GM04504 (cell line): Measurements from ENCODE around the gene CSPG4.
"Not testable (repeated sequence)": the region's sequence is repeated elsewhere in the genome, so short reads cannot be mapped to it uniquely, and the experiment has no call there.

Experiments
- DNase-seq: peaks from one replicate; pipeline ENCODE4 v3.0.0-alpha.2; 2012; ENCODE audit warnings: low read depth

Gene CSPG4, protein sequence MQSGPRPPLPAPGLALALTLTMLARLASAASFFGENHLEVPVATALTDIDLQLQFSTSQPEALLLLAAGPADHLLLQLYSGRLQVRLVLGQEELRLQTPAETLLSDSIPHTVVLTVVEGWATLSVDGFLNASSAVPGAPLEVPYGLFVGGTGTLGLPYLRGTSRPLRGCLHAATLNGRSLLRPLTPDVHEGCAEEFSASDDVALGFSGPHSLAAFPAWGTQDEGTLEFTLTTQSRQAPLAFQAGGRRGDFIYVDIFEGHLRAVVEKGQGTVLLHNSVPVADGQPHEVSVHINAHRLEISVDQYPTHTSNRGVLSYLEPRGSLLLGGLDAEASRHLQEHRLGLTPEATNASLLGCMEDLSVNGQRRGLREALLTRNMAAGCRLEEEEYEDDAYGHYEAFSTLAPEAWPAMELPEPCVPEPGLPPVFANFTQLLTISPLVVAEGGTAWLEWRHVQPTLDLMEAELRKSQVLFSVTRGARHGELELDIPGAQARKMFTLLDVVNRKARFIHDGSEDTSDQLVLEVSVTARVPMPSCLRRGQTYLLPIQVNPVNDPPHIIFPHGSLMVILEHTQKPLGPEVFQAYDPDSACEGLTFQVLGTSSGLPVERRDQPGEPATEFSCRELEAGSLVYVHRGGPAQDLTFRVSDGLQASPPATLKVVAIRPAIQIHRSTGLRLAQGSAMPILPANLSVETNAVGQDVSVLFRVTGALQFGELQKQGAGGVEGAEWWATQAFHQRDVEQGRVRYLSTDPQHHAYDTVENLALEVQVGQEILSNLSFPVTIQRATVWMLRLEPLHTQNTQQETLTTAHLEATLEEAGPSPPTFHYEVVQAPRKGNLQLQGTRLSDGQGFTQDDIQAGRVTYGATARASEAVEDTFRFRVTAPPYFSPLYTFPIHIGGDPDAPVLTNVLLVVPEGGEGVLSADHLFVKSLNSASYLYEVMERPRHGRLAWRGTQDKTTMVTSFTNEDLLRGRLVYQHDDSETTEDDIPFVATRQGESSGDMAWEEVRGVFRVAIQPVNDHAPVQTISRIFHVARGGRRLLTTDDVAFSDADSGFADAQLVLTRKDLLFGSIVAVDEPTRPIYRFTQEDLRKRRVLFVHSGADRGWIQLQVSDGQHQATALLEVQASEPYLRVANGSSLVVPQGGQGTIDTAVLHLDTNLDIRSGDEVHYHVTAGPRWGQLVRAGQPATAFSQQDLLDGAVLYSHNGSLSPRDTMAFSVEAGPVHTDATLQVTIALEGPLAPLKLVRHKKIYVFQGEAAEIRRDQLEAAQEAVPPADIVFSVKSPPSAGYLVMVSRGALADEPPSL (N-terminal part only)

DNA sequence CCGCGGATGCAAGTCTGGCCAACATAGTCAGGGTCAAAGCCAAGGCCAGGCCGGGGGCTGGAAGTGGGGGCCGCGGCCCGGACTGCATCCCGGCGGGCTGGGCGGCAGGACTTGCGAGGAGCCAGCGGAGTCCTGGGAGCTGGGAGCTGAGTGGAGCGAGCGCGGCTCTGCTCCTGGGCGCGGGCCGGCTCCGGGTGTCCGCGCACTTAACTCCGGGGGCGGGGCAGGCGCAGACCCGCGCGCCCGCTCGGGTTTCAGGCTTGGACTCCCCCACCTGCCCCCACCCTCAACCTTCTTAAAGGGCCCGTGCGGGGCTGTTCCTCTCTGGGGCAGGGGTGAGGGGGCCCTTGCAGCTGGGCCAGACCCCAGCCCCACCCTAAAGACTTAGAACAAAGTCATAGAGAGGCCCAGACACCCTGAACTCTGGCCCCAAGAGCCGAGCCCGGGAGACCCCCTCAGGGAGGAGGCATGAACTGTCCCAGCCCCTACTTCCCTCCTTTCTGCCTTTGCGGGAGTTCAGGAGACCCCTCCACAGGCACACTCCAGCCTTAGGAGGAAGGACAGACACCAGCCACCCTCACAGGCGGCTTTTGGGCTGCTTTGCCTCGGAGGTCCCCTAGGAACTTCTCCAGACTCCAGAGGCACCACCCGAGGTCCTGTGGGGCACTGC, at the start of gene CSPG4:
CSPG4 (minus strand) TSS at position 181 of the 670 bp plus-strand sequence; CDS start at position 88, 93 bp downstream.
- peak; percentile 39 for DNase-seq

DNA sequence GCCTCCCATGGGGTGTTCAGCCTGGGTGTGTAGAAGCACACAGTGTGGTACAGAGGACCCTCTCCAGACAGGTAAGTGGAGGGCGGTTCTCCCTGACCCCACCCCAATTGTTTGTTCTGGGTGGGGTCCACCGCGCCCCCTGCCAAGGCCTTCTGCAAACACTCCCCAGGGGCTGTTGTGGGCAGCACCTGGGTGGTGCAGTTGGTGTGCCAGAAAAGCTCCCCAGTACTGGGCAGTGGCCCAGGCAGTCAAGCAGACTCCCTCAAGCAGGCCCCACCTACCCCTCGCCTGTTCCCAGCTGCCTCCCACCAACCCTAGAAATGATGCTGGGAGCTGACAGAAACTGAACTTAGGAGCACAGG, 49.7 kb upstream of the CSPG4 start:
- DNase-seq, result not testable (repeated sequence)

DNA sequence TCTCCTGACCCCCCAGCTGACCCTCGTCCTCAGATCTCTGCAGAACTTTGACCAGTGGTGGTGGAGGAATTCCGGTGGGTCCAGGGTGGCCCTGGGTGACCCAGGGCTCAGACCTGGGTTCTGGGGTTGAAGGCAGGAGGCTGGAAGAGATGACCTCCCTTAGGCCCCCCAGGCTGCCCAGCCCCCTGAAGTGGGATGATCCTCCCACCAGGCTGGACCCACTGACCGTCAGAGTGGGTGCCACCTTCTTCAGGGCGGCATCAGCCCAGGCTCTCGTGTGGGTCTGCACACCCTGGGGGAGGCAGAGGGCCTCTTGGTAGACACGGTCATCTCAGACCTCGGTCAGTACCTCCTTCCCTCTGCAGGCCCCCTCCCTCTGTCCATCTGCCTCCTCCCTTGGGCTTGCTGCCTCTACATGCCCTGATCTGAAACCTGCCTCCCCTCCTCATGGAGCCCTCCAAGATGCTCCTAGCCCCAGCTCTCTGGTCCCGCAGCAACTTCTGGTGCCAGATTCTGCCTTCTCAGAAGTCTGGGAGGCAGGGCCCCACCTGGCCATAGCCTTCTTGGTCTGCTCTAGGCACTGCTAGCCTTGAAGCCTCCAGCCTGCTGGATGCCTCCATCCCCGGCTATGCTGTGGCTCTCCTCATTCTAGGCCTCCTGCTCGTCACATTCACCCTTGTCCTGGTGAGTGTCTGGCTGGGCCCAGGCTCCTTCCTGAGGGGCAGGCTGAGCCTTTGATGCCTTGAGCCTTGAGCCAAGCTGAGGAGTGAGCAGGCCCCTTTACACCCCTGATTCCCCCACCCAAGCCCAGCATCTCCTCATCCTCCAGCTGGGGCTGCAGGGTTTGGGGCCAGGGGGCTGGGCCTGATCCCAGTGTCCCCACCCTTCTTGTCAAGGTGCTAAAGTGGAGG, 49.1 kb upstream of the CSPG4 start:
- no peak for DNase-seq

DNA sequence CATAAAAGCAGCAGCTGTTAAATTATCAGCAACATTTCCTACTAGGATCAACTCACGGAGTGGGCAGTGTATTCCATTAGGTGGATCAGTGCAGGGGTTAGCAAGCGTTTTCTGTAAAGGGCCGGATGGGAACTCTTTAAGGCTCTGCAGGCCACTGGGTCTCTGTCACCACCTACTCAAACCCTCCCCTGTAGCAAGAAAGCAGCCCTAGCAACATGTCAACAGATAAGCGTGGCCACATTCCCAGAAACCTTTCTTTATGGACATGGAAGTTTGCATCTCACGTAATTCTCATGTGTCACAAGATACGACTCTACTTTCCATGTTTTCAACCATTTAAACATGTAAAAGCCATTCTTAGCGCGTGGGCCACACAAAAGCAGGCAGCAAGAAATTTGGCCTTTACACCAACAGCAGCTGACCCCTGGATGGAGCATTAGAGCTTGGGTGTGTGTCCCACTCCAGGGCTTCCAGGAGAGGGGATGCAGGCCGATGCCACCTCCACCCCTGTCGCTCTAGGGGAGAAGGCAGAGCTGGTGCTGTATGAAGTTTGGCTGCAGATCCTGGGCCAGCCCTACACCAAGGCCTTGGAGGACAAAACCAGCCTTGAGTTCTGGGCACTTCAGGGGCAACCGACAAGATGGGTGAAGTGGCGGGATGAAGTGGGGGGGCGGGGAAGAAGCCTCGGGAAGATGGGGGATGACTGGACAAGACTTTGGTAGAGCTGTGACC, 48.2 kb upstream of the CSPG4 start:
- DNase-seq, result no peak

DNA sequence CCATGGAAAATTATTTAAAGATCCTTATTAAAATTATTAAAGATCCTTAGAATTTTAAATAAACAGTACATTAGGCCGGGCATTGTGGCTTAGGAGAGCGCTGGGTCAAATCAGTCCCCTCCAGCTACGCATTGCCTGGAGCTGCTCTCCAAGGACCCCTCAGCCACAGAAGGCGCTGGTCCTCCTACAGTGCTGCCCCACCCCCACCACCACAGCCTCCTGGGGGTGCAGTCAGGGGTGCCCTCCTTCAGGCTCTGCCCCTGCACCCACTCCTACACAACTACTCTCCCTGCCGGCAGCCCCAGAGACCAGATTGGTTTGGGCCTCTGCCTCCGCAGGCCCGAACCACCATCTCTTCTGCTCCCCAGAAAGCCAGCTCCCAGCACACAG, 47.5 kb upstream of the CSPG4 start:
- not testable (repeated sequence) for DNase-seq

DNA sequence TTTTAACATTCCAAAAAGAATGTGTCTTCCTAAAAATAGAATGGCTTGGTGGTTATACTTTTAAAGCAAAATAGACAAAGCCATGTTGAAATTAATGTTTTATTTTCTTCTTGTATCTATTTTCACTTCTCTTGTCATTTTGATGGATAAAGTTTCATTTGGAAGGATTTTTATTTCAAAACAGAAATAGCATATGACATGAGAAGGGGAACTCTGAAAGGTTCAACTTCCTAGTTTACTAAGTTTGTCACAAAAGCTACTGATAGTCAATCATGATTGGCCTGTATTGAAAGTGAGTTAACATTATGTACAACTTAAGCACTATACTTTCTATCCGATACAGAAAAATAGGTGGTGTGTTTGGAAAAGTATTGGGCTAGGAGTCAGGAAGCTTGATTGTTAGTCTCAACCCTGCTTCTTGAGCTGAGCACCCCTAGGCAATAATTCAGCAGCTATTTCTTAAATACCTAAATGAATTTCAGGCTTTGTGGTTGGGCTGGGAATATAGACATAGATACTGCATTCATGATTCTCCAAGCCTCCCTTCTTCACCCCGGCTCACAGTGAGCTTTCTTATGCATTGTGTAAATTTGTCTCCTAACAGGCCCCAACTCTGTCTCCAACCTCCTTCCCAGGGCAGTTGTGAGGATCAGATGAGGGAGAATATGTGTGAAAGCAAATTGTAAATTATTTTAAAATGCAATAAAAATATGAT, 46.9 kb upstream of the CSPG4 start:
- no peak for DNase-seq

DNA sequence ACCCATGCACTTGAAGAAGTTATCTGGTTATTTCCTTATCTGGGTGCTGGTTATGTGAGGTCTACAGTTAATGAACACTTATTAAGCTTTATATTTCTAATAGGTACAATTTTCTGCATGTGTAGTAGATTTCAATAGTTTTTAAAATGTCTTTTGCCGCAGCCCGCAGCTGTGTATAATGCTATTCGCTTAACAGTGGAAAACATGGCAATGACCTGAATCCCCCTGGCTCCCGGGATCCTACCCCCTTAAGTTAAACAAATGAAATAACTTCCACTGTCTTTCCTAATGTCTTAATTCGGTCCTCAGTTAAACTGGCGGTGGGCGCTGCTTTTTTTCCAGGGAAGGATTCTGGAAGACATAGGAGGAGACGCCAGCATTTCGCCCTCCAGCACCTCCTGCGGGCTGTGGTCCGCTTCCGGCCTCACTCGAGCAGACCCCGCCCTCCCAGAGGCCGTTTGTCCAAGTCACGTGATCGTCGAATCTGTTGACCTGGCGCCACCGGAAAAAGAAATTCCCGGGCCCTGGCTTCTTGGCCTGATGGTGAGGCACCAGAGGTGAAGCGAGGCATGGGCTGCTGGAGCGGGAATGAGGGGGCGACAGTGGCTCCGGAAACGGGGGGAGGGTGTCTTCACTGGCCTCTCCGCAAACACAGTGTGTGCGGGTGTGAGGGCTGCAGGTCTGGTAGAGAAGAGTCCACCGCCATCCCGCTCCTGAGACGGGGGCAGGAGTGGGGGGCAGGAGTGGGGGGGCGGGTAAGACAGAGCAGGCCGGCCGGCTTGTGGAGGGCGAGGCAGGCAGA, 45.6 kb upstream of the CSPG4 start:
- peak; percentile 71 for DNase-seq

DNA sequence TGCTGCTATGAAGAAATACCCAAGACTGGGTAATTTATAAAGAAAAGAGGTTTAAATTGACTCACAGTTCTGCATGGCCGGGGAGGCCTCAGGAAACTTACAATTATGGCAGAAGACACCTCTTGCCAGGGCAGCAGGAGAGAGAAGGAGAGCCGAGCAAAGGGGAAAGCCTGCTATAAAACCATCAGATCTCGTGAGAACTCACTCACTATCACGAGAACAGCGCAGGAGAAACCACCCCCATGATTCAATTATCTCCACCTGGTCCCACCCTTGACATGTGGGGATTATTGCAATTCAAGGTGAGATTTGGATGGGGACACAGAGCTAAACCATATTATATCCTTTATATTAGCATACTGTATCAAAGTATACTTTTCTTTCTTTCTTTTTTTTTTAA, 42.2 kb upstream of the CSPG4 start:
- DNase-seq, result not testable (repeated sequence)

DNA sequence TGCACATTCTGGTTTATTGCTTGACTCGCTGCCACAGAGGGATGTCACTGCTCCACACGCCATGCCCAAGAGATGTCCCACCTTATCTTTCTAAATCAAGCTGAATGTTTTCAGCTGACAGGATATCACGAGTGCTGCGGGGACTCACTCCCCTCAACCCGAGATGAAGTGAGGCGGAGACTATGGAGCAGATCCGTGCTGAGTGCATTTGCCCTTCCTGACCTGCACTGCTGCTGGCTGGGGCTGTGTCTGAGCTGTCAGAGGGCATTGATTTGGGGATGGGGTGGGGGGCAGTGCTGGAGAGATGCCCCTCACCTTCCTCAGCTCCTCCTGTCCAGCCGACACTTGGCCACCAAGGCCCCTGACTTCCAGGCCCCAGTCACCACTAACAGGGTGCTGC, 40.5 kb upstream of the CSPG4 start:
- DNase-seq, result no peak

DNA sequence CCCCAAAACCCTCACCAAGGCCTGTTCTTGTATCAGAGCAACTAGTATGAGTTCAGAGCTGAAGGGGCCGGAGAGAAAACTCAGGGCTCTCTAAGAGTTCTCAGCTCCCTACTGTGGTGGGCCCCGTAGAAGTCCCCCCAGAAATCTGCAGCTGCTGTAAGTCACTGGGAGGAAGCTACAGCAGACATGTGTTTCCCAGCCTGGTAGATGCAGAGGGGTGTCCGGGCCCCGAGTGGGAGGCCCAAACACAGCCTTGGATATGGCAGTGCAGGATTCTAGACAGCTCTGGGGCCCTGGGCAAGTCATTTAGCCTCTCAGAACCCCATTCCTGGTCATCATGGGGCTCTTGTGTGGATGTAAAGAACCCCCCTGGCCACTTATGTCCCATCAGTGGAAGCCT, 39.2 kb upstream of the CSPG4 start:
- no peak for DNase-seq

DNA sequence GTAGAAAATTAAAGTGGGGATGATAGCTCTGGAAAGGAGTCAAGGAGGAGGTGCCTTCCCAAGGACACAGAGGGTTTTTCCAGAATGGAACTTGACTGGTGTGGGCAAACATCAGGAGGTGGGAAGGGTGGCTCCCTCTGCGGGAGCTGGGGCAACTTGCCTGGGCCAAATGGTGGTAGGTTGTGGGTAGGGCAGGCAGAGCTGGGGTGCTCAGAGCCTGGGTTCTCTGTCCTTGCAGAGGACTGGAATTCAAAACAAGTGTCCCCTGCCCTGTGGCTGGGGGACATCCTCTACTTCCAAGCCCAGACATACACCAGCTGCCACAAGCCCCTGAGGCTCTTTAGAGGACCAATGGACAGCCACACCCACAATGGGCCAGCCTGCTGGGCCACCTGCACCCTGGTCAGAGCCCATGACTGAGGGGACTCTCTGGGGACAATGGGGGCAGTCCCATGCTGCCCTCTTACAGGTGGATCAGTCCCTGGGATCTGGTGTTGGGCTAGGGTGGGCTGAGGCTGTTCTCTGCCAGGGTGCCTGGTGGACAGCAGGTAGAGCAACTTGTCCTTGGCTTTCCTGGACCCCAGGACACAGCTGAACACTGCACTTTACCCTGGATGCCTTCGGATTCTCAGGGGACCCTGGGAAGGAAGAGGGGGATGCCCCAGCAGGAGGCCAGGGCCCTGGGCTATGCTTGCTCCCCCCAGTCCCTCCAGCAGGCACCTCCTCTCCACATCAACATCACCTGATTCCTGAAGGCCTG, 38.6 kb upstream of the CSPG4 start:
- no peak for DNase-seq

DNA sequence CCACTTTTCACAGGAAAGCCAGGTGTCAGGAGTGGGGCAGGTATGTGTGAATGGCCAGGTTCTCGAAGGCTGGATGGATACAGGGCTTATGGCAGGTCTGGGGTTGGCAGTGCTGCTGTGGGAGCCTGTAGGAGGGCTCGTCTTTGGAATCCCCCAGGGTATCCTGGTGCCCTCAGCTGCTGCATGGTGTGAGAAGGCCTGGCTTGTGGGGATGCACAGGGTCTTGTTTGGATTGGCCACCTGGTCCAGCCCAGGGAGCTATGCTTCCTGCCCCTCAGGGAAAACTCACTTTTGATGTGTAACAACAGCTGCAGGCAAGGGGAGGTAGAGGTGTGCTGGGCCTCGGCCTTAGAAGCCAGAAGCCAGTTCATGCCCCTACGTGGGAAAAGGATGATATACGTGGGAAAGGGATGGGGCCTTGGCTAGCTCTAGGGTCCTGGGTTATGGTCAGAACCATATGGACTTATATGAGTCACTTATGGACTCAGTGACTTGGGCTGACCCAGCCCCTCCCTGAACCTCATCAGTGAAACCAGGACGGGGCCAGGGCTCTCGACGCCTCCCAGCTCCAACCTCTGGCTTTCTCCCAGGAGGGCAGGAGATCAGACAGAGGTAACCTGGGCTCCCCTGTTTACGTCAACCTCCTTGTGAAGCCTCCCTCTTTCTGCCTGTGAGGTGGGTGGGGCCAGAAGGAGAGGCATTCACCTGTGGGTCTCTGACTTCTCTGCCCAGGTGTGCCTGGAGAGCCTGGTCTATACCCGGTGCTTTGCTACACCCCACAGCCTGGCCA, 37.8 kb upstream of the CSPG4 start:
- DNase-seq, result no peak

DNA sequence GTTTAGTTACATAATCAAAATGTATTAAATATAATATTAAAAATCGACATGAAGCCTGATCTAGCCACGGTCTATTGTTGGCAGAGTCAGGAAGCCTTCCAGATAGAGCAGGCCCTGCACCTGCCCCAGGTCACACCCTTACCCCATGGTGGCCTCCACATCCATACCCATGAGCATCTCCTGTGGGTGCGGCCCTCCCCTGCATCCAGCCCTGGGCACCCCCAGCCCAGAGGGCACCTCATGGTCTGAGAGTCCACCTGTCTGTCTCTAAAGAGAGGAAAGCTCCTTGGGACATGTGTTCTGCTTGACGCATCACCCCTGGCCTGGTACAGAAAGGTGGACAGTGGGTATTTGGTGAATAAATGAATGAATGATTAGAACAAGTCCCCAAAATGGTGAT, 37.2 kb upstream of the CSPG4 start:
- no peak for DNase-seq

DNA sequence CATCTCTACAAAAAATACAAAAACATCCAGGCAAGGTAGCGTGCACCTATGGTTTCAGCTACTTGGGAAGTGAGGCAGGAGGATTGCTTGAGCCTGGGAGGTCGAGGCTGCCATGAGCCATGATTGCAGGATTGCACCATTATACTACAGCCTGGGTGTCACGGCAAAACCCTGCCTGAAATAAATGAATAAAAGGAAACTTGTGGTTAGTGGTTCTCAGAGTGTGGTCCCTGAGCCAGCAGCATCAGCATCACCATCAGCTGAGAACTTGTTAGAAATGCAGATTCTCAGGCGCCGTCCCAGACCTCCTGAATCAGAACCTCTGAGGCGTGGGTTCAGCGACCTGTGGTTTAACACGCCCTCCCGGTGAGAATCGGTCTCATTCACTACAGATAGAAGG, 36.2 kb upstream of the CSPG4 start:
- DNase-seq, result not testable (repeated sequence)

DNA sequence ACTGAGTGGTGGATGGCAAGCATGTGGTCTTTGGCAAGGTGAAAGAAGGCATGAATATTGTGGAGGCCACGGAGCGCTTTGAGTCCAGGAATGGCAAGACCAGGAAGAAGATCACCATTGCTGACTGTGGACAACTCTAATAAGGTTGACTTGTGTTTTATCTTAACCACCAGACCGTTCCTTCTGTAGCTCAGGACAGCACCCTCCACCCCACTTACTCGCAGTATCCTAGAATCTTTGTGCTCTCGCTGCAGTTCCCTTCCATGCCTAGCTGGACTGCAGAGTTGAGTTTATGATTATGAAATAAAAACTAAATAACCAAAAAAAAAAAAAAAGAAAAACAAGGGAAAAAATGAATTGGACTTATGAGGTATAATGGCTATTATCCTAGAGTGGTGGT, 34.5 kb upstream of the CSPG4 start:
- not testable (repeated sequence) for DNase-seq

DNA sequence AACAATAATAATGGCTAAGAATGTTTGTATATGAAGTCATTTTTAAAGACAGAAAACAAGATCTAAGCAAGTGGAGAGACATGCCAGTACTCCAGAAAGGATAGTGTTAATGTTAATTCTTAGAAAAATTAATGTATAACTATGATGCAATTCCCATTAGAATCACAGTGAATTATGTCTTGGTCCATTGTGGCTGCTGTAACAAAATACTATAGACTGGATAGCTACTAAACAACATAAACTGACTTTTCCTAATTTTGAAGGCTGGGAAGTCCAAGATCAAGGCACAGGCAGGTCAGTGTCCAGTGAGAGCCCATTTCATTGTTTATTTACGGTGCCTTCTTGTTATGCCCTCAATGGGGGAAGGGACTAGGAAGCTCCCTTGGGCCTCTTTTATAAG, 32.7 kb upstream of the CSPG4 start:
- no peak for DNase-seq

DNA sequence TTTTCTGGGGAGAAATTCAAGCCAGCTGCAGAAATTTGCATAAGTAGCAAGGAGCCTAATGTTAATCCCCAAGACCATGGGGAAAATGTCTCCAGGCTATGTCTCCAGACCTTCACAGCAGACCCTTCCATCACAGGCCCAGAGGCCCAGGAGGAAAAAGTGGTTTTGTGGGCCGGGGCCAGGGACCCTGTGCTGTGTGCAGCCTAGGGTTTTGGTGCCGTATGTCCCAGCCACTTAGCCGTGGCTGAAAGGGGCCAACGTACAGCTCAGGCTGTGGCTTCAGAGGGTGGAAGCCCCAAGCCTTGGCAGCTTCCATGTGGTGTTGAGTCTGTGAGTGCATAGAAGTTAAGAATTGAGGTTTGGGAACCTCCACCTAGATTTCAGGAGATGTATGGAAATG, 29.7 kb upstream of the CSPG4 start:
- not testable (repeated sequence) for DNase-seq
